EL (cell line): ENCODE measurements around the gene IL34.
A peak's percentile ranks its signal among the peaks of the same experiment; 100 is the strongest.

Experiments
- DNase-seq: peaks from one replicate; pipeline ENCODE4 v3.0.0-alpha.2; 2016

Gene IL34

DNA sequence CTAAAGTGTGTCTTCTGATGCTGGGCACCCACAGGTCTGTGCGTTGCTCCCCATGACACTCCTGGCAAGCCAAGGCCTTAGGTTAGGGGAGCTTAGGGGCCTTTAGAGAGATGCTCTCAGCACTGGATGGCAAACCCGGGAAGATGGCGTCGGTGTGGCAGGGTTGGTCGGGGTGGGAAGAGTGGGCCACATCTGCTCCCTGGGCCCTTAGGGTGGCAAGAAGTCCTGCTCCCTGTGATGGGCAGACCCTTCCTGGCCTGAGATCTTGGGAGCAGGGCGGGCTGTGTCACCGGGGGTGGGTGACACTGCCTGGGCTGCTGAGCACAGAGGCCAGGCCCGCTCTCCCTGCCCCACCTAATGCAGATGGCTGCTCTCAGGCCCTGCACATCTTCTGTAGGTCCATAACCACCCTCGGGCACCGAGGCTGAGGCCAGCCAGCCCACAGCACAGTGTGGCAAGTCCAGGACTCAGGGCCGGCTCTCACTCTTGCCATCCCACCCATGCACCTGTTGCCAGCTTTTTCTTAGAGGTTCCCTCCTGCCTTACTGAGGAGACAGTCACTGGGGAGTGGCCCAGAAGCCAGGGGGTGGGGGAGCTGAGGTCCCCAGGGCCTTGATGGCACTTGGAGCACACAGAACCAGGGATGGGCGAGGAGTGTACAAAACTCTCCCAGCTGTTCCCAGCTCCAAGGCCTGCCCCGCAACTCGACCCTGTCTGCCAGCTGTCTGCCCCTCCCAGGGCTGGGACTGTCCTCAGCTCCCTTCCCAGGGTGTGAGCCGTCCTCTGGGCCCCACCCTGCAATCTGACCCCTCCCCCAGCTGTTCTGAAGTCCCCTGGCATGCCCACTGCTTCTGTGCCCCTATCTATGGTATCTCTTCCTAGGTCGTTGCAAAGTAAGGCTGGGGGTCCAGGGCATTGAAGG is 43.9 kb downstream of the IL34 start:
- DNase-seq = no peak

DNA sequence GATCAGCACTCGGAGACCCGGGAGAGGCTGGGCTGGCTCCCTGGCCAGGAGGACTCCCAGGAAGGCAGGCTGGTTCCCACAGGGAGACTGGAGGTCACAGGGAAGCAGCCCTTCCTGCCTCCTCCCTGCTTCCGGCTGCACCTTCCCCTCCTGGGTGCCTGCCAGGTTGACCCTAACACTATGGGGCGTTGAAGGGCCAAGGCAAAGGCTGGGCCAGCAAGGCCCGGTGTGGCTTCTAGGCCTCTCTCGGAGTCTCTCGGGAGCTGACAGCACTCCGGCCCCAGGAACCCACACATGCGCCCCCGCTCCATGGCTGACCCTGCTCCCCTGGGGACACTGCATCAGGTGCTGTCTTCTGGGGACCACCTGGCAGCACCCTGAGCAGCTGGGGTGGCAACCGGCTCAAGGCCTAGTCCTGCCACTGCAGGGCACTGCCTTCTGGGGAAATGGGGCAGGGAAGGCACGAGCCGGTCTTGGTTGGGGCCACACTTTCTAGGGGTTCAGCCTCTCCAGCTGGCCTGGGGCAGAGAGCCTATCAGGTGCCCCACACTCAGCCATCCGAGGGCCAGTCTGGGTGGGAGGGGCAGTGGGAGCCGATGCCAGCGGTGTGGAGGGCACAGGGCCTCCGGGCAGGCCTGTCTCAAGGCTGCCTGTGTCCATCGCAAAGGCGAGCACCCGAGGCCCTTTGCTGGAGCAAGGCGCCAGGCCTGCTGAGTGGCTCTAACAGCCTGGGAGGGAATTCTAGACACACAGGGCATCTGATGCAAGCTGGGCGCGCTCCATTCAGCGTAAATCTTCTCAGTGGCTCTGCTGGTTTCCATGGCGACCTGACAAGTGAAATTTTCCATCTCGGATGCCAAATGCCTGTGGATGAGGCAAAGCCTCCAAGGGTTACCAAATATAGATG is 45.1 kb downstream of the IL34 start:
- peak; percentile 94 for DNase-seq

- no peak for DNase-seq
These were observed 45.9 kb downstream of the IL34 start for GRCh38 chr16:70692130-70692872.

GRCh38 chr16:70692873-70693671 is 46.7 kb downstream of the IL34 start:
- DNase-seq = no peak

DNA sequence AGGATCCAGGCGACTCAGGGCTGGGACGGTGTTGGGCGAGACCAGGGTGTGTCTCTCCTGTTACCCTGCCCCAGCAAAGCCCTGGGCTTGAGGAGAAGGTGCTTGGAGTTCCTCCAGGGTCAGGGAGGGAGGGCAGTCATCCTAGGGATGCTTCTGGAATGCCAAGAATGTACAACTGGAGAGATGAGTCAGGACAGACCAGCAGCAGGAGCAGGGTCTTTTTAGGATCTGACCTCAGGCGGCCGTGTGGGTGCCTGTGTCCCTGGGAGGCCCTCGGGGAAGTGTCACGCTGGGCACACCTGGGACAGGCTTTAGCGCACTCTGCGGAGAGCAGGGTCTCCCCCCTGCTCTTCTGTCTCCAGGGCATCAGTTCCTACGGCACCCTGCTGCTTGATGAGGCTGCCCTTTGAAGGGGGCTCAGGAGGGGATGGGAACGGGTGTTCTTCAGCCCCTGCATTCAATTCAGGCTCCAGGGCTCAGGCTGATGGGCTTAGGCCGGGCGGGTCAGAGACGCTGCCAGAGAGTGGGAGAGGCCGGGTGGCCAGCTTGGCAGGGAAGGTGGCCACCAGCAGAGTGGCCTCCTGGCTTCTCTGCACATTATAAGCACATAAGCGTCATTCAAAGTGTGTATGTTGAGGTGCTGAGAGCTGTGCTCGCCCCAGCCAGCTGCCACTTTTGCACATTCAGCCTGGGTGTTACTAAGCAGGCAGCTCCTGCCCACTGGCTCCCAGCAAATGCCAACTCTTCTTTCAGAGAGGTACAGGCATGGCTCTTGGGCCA is 47.9 kb downstream of the IL34 start:
- peak; percentile 97 for DNase-seq

GRCh38 chr16:70694868-70695218 is 48.5 kb downstream of the IL34 start:
- DNase-seq = no peak

- DNase-seq = peak; percentile 67
These were observed 49.1 kb downstream of the IL34 start for GRCh38 chr16:70695331-70696070.

GRCh38 chr16:70696355-70696754 is 50.0 kb downstream of the IL34 start:
- no peak for DNase-seq

DNA sequence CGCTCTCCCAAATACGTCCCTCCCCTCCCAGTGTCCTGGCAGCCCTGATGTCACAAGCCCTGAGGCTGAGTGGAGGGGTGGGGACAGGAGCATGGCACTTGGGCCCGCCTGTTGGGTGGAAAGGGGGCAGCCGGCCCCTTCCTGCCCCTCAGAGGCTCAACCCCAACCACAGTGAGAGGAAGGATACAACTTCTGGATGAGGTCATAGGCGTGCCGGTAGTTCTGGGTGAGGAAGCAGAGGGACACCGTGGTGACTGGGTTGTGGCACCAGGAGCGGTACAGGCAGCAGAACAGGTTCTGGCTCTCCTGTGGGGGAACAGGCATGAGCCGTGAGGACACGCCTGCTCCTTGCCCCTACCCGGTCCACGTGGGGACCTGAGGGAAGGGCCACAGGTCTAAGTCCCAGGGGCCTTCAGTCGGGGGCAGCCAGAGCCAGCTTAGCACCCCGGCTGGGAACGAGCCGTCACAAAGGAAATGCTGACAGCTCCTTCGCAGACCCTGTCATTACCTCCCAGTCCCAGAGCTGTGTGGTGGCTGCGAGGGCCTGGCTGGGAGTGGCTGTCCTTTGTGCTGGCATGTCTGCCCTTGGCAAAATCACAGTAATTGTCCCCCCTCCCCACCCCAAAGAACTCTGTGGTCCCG is 50.7 kb downstream of the IL34 start:
- DNase-seq = peak; percentile 88

GRCh38 chr16:70697594-70698170 is 51.3 kb downstream of the IL34 start:
- peak; percentile 89 for DNase-seq

DNA sequence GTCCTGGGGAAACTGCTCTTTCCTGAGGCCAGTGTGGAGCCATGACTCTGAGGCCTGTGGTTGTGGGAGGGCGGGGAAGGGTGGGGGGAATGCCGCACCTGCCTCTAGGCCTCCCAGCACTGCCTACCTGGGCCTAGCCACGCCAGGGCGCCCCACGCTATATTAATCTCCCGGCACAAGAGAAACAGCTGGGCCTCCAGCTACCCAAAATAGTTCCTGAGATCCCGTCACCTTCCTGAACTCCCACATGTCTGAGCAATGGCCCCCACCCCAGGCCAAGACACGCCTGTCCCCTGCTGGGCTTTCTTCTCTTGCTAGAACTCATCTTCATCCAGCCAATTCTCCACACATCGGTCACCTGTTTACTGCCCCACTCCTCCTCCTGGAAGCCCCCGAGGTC is 52.5 kb downstream of the IL34 start:
- no peak for DNase-seq

DNA sequence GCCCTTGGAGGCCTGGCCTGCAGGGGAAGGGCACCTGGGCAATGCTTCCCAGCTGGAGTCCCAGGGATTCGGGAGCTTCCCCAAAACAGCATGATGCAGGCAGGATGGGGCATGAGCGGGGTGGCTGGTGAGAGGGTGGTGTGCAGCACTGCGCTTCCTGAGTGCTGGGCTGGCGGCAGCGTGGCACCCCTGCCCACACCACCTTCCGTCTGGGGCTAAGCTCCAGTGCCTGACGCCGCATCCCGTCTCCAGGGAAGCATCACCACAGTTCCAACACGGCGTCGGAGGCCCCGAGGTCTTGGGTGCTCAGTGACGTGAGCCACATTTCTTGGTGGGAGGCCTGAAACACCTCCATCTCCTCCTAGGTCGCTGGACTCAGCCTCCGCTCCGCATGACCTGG is 53.3 kb downstream of the IL34 start:
- no peak for DNase-seq

DNA sequence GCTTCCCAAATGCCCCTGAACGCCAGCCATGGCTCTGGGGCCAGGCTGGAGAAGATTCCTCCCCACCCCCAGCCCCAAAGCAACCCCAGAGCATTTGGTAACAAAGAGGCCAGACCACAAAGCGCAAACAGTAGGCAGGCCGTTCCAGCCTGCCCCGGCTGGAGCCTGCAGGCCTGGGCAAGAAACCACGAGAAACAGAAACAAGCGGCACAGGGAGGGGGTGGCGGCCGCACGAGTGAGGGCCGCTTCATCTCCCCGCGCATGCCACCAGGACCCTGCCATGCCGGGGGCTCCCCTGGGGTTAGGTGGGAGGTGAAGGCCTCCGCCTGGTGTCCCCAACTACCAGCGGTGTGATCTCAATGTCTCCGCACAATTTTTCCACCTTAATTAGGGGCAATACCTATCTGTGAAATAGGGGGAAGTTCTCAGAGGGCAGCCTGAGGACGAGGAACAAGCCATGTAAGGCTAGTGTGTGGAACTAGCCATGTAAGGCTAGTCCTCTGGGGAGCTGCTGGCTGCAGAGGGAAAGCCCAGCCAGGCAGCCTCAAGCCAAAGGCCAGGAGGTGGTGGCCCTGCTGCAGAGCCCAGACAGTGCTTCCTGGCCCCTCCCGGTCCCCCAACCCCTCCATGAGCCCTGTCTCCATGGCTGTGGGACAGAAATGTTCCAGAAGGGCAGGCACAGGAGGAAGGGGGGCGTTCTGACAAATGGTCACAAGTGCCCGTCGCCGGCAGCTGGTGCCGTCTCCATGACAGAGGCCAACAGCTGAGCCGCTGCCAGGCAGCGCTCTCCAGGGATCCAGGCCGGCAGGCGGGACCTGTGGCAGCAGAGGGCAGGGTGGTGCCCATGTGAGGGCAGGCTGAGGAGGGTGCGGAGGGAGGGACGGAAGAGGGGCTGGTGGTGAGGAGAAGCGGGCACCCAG is 54.0 kb downstream of the IL34 start:
- DNase-seq = no peak

- no peak for DNase-seq
These were observed 54.7 kb downstream of the IL34 start for GRCh38 chr16:70701036-70701435.

DNA sequence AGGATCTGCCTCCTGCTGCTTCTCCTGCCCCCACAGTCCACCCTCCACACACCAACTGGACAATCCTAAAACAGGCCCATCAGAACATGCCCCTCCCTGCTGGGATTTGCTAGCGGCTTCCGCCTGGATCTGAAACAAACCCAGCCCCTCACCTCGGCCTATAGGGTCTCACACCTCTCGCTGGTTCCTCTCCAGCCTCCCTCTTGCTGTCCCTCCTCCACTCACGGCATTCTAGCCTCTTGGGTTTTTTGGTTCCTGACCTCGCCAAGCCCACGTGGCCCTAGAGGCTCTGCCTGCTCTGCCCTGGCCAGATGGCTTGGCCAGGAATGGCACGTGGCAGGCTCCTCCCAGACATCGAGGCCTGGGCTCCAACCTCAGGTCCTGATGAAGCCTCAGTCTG is 55.2 kb downstream of the IL34 start:
- no peak for DNase-seq

DNA sequence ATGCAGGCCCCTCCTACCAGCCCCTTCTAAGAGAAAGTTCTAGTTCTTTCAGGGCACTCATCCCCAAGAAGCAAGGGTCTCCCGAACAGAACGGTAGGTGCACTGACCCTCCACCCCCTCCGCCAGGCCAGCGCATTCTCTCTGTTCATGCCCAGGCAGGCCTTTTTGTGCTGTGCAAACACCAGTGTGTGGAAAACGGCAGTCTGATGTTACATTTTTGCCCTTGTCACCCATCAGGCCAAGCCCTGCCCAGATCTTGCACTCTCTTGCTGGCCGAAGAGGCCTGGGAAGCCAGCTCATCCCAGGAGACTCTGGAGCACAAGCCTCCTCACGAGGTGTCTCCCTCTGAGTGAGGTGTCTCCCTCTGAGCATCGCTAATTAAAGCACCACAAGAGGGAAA is 55.6 kb downstream of the IL34 start:
- no peak for DNase-seq

DNA sequence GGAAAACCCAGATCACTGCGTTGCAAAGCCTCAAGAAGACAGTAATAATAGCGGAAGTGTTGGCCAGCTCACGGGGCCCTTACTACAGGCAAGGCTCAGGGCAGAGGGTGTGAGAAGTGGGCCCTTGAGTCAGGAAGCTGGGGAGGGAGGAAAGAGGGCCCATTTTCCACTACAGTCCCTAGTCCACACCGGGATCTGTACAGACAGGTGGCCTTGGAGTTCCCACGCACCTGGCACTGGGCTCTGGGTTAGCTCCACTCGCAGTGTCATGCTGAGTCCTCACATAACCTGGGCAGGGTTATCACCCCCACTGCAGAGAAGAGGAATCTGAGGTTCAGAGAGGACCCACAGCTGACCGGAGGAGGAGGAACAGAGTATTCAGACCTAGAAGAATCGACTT is 56.3 kb downstream of the IL34 start:
- no peak for DNase-seq

- peak; percentile 90 for DNase-seq
These were observed 56.9 kb downstream of the IL34 start for GRCh38 chr16:70703041-70703834.
